HG02571 (cell line): ENCODE data around the gene SPATA2.
"Not testable (repeated sequence)": the region's sequence is repeated elsewhere in the genome, so short reads cannot be mapped to it uniquely, and the experiment has no call there.

Experiments
- ATAC-seq: cut with Tn5 transposase; IDR thresholded peaks from one replicate; pipeline ENCODE4 v1.9.1; 2021; ENCODE audit warnings: mild to moderate bottlenecking, moderate library complexity; ENCODE audit not compliant: unreplicated experiment

Gene SPATA2

GRCh38 chr20:49906101-49906604 is 9.2 kb downstream of the SPATA2 start:
- no peak for ATAC-seq

DNA sequence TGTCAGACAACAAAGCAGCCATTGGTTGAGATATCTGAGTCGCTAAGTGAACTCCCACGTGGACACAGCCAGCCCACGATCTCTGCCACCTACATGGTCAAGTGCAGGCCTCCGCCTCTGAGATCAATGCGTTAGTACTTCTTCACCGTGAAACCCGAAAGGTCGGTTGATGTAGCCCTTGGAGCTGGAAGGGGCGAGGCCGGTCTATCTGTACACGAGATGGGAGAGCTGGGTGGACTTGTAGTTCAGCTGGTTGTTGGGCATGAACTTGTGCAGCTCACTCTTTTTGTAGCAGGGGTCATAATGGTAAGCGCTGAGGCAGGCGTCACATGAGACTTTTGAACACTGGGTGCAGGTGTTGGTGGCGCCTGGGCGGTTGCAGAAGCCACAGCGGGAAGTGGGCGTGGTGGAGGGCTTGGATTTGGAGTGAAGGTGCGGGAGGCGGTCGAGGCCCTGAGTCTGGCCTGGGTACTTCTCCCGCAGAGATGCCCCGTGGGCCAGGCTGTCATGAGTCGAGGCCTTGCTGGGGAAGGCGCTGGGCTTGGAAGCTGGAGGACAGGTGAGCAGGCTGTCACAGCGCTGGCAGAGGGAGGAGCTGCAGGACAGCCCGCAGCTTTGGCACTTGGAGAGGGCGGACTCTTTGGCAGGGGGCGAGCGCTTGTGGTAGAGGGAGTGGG is 9.8 kb downstream of the SPATA2 start:
- ATAC-seq = no peak

DNA sequence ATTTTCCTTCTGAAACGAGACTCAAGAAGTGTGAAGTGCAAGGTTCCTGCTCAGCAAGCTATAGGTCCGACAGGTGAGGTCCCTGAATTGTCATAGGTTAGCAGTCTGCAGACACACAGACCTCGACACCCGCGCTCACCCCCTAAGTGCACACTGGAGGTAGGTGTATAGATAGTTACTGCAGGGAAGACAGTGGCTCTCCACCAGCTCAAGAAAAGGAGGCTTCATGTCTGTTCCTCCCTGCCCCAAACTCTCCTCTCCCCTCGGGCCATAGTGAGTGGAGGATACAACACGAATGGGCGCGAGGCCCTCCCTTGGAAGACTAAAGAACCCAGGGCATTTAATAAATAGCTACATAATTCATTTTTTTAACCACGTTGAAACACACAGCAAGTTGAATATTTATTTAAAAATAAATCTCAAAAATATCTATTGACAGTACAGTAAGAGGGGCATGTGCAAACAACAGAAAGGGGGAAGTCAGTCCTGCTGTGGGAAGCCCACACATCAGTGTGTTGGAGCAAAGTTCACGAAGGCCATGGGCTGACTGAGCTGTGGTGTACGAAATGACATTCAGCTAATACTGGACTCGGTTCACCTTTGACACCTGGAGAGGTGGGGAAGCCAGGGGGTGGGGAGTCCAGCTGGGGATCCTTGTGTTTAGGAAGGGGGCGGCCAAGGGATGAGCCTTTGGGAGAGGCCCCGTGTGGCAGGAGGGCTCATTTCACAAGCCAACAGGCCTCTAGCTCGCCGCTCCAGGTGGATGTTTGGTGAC is 10.7 kb downstream of the SPATA2 start:
- ATAC-seq = no peak

- no peak for ATAC-seq
Measured at GRCh38 chr20:49901588-49901987, 13.7 kb downstream of the SPATA2 start.

GRCh38 chr20:49899541-49900383 is 15.6 kb downstream of the SPATA2 start:
- ATAC-seq = no peak

DNA sequence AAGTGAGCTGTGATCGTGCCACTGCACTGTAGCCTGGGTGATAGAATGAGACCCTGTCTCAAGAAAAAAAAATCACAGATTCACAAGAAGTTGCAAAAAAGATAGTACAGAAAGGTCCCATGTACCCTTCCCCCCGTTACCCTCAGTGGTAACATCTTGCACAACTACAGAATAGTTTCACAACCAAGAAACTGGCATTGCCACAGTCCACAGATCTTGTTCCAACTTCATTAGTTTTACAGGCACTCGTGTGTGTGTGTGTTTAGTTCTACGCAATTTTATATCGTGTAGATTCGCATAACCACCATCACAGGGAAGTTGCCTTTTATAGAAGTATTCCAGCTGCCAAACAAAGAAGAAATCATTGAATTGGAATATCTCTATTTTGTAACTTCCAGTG is 19.1 kb downstream of the SPATA2 start:
- no peak for ATAC-seq

DNA sequence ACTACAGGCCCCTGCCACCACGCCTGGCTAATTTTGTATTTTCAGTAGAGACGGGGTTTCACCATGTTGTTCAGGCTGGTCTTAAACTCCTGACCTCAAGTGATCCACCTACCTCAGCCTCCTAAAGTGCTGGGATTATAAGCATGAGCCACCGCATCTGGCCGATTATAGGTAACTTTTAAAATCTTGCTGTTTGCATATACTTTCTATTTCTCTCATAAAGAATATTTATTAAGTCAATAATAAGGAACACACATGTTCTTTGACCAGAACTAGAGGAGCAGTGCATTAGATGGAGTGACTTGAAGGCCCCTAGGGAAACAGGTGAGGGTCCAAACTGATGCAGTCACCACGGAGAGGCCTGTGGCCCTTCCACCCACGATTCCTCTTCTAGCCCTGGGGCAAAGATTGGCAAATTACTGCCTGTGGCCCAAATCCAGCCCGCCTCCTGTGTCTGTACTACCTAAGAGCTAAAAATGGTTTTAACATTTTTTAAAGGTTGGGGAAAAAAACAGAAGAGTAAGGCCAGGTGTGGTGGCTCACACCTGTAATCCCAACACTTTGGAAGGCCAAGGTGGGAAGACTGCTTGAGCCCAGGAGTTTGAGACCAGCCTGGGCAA is 19.7 kb downstream of the SPATA2 start:
- not testable (repeated sequence) for ATAC-seq

GRCh38 chr20:49894073-49894470 is 21.3 kb downstream of the SPATA2 start:
- ATAC-seq = no peak

- no peak for ATAC-seq
Measured at GRCh38 chr20:49893242-49894072, 21.9 kb downstream of the SPATA2 start.

GRCh38 chr20:49892817-49893216 is 22.5 kb downstream of the SPATA2 start:
- ATAC-seq = no peak

- no peak for ATAC-seq
Measured at GRCh38 chr20:49892260-49892659, 23.1 kb downstream of the SPATA2 start.

- ATAC-seq = no peak
Measured at GRCh38 chr20:49891476-49892110, 23.7 kb downstream of the SPATA2 start.

DNA sequence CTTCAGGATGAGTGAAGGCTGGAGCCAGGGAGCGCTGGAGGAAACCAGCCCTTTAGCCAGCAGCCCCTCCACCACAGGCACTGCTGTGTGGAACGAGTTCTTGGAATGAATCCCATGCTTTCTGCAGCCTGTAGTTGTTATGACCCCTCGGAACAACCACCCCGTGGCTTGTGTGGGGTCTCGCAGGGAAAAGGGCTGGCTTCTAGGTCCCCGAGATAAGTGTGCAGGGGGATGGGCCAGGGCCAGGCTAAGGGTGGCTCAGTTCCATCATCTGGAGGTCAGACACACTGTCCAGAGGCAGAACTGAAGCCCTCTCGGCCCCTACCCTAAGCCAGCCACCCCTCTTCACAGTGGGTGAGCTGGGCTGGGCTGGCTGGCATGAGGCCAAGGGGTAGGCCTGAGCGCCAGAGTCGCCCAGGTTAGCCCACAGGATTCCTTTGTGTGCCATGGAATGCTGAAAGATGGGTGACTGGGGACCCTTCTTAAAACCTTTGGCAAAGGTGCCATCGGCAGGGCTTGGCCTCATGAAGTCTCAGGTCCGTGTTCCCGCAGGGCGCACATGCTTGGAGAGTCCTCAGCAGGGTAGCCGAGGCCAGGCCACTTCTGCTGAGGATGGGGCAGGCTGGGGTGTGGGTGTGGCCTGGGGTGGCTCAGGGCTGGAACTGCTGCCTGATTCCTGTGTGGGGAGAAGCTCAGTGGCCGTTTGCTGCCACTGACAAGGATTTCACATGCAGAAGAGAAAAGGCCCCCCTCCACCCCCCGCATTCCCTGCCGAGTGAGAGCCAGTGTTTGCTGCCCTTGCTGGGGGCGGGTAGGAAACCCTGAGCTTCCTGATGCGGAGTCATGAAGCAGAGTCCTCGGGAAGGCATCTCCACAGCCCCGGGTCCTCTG is 24.6 kb downstream of the SPATA2 start:
- no peak for ATAC-seq

GRCh38 chr20:49889935-49890333 is 25.4 kb downstream of the SPATA2 start:
- no peak for ATAC-seq

- no peak for ATAC-seq
Measured at GRCh38 chr20:49889001-49889934, 26.1 kb downstream of the SPATA2 start.

DNA sequence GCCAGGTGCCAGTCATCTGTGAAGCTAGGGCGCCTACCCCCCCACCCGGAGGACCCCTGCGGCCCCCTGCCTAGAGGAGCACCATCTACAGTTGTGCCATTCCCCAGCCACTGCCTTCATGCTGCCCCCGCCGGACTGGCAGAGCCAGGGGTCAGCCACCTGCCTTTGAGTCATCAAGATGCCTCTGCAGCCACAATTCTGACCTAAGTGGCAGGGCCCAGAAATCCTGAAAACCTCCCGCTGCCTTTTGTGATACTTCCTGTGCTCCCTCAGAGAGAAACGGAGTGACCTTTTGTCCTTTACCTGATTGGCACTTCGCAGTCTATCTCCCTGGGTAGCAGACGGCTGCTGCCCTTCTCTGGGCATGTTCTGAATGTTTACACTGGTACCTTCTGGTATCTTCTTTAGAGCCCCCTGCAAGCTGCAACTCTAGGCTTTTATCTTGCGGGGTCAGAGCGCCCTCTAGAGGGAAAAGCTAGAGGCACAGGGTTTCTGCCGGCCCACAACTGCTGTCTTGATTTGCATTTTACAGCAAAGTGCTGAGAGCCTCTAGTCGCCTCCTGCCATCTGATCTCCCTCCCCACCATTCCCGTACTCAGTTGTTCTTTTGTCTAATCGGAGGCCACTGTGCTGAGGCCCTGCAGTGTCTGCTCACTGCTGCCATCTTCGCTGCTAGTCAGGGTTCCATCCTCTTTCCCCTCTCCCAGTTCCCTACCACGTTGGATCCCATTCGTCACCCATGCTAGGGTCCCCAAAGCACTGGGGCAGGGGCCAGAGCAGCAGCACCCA is 26.9 kb downstream of the SPATA2 start:
- ATAC-seq = no peak
